ENCODE results near the gene TSPAN11. TPM values are rescaled to one million over a fixed set of nuclear protein-coding genes. Genes with fewer than 3 reads are reported as not detected.

The TSPAN11 gene
- total and polyA plus RNA-seq, 2 of the 4 experiments (the other 2 are of a cell fraction): 0.18 to 0.26 TPM

- Histone ChIP-seq H2AK5ac (ENCODE audit: low read depth, low read length) (no peak overlapping the region), H2BK15ac (ENCODE audit: low read depth, low read length) (no peak overlapping the region), H3K4me3 (ENCODE audit: insufficient read depth, low read depth, low read length) (no peak overlapping the region), H4K8ac (ENCODE audit: low read depth in 2 of 2, low read length in 2 of 2) (no peak overlapping the region), H3K36me3 (ENCODE audit: control insufficient read depth, insufficient read depth, low read length) (no peaks in the 10 kb centered on the region), H4K5ac (ENCODE audit: low read depth, low read length) (no peak overlapping the region), H3K4ac (ENCODE audit: low read depth, low read length) (no peak overlapping the region), H2AFZ (replicated peaks; ENCODE audit: low read length, poor library complexity) (no peak overlapping the region), H3K14ac (replicated peaks; ENCODE audit: low read depth, low read length) (no peak overlapping the region), H4K91ac (ENCODE audit: insufficient read depth, low read depth, low read length) (no peak overlapping the region), H3K56ac (ENCODE audit: extremely low read depth, insufficient read depth, low read length) (no peak overlapping the region), H3K79me1 (ENCODE audit: low read depth in 1 of 2, low read length in 2 of 2) (no peaks in the 10 kb centered on the region), H3K9me1 (ENCODE audit: insufficient read depth, low read length) (peaks cover 18% of the 10 kb centered on the region; the same call in 1 of the 2 replicates), H2AK9ac (replicated peaks; ENCODE audit: low read depth, low read length, poor library complexity) (no peak overlapping the region), H4K20me1 (ENCODE audit: insufficient read depth, low read length) (no peaks in the 10 kb centered on the region; the same call in 1 of the 2 replicates), H3K27me3 (ENCODE audit: control insufficient read depth, insufficient read depth, low read length) (peaks cover 7% of the 10 kb centered on the region; the same call in 1 of the 2 replicates), H3K9me3 (ENCODE audit: control insufficient read depth, insufficient read depth, low read length) (no peaks in the 10 kb centered on the region), H3K23ac (ENCODE audit: low read depth, low read length) (no peak overlapping the region), H3K4me1 (ENCODE audit: control insufficient read depth, insufficient read depth, low read length) (peaks cover 8% of the 10 kb centered on the region), H2BK20ac (ENCODE audit: low read depth, low read length) (no peak overlapping the region), H3K4me2 (ENCODE audit: low read depth, low read length) (no peak overlapping the region), H2BK5ac (ENCODE audit: low read depth, low read length, poor library complexity, severe bottlenecking) (no peak overlapping the region), H3K27ac (ENCODE audit: insufficient read depth, low read length) (no peak overlapping the region), H3K18ac (ENCODE audit: low read depth, low read length) (no peak overlapping the region), H3K9ac (ENCODE audit: low read depth, low read length) (no peak overlapping the region), H2BK120ac (ENCODE audit: low read depth, low read length) (no peak overlapping the region)
- ChIA-PET POLR2A (ENCODE audit: unreplicated experiment) (no interaction called here), CTCF (no interaction called here)
- BruUV-seq (replicated peaks): no TSS peak
- WGBS, 2 experiments (ENCODE audit: extremely low coverage in 2 of 2, insufficient read length in 1 of 2): no CpG with 5 or more reads among the region's 9 CpGs
- TF ChIP-seq MXI1 (IDR thresholded peaks at IDR 0.05; ENCODE audit: borderline replicate concordance, low read depth, low read length): no peak
- TF ChIP-seq CEBPB (IDR thresholded peaks at IDR 0.05; ENCODE audit: low read depth, low read length): no peak
- TF ChIP-seq MAFK (IDR thresholded peaks at IDR 0.05; ENCODE audit: low read depth, low read length): no peak
- TF ChIP-seq MAZ (IDR thresholded peaks at IDR 0.05; ENCODE audit: borderline replicate concordance, low read depth, low read length): no peak
- no peak for TF ChIP-seq CHD1 (IDR thresholded peaks at IDR 0.05; ENCODE audit: low read depth, low read length)
- TF ChIP-seq CTCF (conservative IDR thresholded peaks at IDR 0.05; ENCODE audit: low read depth, low read length): no peak
- TF ChIP-seq RFX5 (IDR thresholded peaks at IDR 0.05; ENCODE audit: low read depth, low read length): no peak
- TF ChIP-seq RCOR1 (IDR thresholded peaks at IDR 0.05; ENCODE audit: insufficient replicate concordance, low read length): no peak
- no peak for TF ChIP-seq SMC3 (IDR thresholded peaks at IDR 0.05; ENCODE audit: low read depth, low read length)
- no peak for TF ChIP-seq POLR2A (IDR thresholded peaks at IDR 0.05; ENCODE audit: low read depth, low read length)
- no peak for TF ChIP-seq USF2 (IDR thresholded peaks at IDR 0.05; ENCODE audit: low read depth, low read length)
- no peak for TF ChIP-seq NFE2L2 (IDR thresholded peaks at IDR 0.05; ENCODE audit: low read depth, low read length)
- TF ChIP-seq ELK1 (IDR thresholded peaks at IDR 0.05; ENCODE audit: borderline replicate concordance, low read depth, low read length): no peak
- no peak for TF ChIP-seq BHLHE40 (IDR thresholded peaks at IDR 0.05; ENCODE audit: low read depth, low read length)
- no peak for TF ChIP-seq RAD21 (IDR thresholded peaks at IDR 0.05; ENCODE audit: low read length)
- no peak for TF ChIP-seq FOS (IDR thresholded peaks at IDR 0.05; ENCODE audit: low read depth, low read length)
- no peak for ATAC-seq (ENCODE audit: low read depth)
- in situ Hi-C loops (cut with MboI; ENCODE audit: low sequenced_read_pairs): no loop called here
- intact Hi-C loops (cut with micrococcal nuclease): no loop called here
- no peak for DNase-seq
- dilution Hi-C loops (cut with HindIII; ENCODE audit: low sequenced_read_pairs, unreplicated experiment): no loop called here
Measured at GRCh38 chr12:31006416-31007152, 80.0 kb downstream of the TSPAN11 start.

Data from IMR-90 (cell line).